Astrocyte of the hippocampus (primary cell): ENCODE measurements around the gene FTSJ1.
A peak's percentile ranks its signal among the peaks of the same experiment; 100 is the strongest.
"Not testable (repeated sequence)": the region's sequence is repeated elsewhere in the genome, so short reads cannot be mapped to it uniquely, and the experiment has no call there.

ENCODE experiments used
- DNase-seq: peaks from one replicate; pipeline ENCODE4 v3.0.0; 2011; ENCODE audit warnings: low read depth, low spot score

FTSJ1 gene

DNA sequence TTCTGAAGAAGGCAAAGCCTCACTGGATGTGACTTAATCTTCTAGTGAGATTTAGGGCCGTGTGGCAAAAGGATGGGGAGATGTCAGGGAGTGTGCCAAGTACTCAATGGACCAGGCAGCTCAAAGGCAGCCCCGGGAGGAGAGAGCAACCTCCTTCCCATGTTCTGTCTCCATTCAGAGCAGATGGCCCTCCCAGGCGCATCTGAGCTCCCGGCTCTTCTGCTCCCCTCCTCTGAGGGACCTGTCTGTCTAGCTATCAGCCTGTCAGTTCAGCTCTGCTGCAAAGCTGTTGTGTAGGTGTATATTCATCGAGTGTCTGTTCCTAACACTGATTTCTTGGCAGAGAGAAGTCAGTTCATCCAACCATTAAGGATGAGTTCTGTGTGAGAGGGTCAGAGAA is 21.9 kb downstream of the FTSJ1 start:
- DNase-seq, result no peak

DNA sequence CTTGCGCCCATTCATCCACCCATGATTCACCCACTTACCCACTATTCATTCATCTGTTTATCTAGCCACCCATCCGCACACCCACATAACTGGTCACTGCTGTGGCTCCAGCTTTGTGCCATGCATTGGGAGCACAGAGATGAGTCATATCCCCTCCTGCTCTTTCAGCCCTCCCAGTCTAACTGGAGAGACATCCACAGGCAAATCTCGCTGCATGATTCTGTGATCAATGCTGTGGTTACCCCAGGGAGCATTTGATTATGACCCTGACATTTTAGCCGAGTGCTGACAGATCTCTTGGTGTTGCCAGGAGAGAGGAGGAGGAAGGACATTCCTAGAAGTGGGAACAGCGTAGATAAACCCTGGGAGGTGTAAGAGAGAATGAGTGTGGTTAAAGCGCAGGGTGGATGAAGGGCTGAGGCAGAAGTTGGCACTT is 22.4 kb downstream of the FTSJ1 start:
- DNase-seq, result peak; percentile 83

GRCh38 chrX:48504261-48504660 is 28.3 kb downstream of the FTSJ1 start:
- DNase-seq, result no peak

DNA sequence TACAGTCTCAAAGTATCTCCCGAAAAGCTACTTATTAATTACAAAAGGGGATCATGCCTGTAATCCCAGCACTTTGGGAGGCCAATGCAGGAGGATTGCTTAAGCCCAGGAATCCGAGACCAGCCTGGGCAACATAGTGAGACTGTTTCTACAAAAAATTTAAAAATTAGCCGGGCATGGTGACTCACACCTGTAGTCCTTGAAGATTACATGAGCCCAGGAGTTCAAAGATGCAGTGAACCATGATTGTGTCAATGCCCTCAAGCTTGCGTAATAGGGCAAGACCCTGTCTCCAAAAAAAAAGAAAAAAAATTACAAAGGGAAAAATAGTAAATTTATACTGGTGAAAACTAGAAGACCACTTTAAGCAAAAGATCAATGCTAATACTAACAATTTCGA is 29.5 kb downstream of the FTSJ1 start:
- DNase-seq, result no peak

DNA sequence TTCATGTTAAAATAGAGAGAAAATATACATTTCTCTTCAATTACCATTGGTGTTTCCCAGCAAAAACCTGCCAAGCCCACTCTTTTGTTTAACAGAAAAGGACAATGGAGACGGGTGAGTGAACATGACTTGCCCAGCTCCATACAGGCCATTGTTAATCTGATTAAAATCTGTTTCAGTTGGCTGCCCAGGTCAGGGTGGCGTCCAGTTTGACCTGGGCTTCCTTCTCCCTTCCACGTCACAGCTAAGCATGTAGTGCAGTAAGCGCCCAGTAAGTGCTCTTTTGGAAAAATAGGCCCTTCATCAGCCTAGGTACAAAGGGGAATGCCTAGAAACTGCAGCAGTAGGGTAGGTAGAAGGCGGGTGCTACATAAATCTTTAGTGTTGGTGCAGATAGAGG is 31.2 kb downstream of the FTSJ1 start:
- no peak for DNase-seq

- DNase-seq, result peak; percentile 82
Measured at GRCh38 chrX:48508400-48509244, 32.6 kb downstream of the FTSJ1 start, which contains the start of gene PORCN. TSS of gene PORCN (plus strand) at chrX:48508992. CDS start at chrX:48509821, 829 bp downstream.

DNA sequence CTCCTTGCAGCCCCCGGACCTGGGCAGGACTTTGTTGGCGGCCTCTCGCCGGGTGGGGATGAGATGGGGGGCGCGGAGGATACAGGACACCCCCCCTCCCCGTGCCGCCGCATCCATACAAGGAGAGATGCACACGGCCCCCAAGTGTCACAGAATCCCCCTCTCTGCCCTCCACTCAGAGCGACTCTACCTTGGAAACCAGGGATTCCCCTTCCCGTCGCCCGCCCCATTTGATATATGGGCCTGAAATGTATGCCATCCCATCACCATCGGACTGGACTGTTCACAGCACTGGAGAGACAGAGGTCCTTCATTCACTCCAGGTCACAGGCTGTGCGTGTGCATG is 33.2 kb downstream of the FTSJ1 start:
- DNase-seq, result no peak

DNA sequence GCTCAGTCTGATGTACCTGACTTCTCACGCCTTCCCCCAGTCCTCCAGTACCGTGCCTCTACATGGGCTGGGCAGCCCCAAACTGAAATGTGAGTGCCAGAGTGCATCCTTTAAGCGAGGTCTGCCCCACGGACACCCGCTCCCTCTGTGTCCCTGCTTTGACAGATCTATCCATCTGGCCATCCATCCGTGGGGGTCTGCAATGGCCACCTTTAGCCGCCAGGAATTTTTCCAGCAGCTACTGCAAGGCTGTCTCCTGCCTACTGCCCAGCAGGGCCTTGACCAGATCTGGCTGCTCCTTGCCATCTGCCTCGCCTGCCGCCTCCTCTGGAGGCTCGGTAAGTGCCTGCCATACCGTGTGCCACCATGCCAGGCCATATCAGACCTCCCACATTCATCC is 33.6 kb downstream of the FTSJ1 start:
- no peak for DNase-seq

- DNase-seq, result no peak
Measured at GRCh38 chrX:48511560-48511959, 35.6 kb downstream of the FTSJ1 start.

- no peak for DNase-seq
Measured at GRCh38 chrX:48512371-48512935, 36.5 kb downstream of the FTSJ1 start.

- DNase-seq, result no peak
Measured at GRCh38 chrX:48513670-48514069, 37.7 kb downstream of the FTSJ1 start.

DNA sequence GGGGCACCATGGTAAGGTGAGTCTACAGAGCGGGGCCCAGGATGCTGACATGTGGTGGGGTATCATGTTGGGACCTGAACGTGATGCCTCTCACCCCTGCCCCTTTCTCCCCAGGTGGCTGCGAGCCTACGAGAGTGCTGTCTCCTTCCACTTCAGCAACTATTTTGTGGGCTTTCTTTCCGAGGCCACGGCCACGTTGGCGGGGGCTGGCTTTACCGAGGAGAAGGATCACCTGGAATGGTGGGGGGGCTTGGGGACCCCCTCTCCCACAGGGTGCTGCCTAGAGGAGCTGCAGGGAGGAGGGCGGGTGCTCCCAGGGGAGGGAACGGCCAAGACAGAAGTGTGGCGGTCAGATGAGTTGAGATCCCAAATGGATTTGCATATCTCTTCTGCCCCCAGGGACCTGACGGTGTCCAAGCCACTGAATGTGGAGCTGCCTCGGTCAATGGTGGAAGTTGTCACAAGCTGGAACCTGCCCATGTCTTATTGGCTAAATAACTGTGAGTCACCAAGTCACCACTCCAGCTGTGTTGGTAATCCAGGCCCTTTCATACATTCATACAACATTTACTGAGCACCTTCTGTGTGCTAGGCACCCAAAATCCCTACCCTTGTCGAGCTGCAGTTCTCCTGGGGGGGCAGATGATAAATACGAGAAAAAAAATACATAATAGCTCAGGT is 38.3 kb downstream of the FTSJ1 start:
- DNase-seq, result no peak

GRCh38 chrX:48514868-48515460 is 39.0 kb downstream of the FTSJ1 start:
- DNase-seq, result no peak

GRCh38 chrX:48515842-48516241 is 39.8 kb downstream of the FTSJ1 start:
- no peak for DNase-seq

DNA sequence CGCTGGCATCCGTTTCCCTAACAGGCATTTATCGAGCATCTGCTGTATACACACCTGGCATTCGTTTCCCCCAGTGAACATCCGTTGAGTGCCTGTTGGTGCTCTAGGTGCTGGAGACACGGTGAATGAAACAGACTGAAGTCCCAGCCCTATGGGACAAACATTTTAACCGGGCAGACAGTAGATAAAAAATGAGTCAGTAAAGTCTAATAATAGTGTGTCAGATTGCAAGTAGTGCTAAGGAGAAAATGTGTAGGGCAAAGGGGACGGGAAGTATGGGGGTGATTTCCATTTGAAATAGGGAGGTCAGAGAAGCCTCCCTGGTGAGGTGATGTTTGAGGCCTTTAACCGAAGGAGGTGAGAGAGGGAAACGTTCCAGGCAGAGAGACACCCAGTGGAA is 40.3 kb downstream of the FTSJ1 start:
- no peak for DNase-seq

GRCh38 chrX:48516987-48517386 is 41.0 kb downstream of the FTSJ1 start:
- no peak for DNase-seq

DNA sequence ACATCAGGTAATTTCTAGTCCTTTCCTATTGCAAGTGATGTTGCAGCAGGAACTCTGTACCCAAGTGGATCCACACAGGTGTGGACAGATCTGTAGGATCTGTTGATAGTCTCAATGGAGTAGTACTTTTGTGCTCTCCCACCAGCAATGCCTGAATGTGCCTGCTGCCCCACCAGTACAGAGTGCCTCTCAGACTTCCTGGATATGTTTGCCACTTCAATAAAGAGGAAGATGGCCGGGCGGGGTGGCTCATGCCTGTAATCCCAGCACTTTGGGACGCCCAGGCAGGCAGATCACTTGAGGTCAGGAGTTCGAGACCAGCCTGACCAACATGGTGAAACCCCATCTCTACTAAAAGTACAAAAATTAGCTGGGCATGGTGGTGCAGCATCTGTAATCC is 43.5 kb downstream of the FTSJ1 start:
- DNase-seq, result not testable (repeated sequence)

DNA sequence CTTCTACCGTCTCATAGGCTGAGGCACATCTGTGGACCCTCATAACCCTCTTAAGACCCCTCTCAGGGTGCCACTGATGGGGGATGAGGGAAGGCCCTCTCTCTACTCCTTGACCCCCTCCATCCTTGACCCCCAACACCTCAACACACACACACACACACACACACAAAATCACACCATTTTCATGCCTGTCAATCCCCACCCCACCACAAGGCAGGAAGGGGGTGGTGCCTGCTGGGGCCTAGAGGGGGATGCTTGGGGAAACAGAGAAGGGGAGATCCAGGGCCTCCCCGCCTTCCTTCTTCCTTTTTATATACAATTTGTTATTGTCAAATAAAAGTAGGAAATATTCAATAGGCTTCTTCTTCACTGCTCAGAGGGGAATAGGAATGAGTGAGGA is 44.5 kb downstream of the FTSJ1 start:
- no peak for DNase-seq

GRCh38 chrX:48520976-48521352 is 45.0 kb downstream of the FTSJ1 start:
- no peak for DNase-seq

DNA sequence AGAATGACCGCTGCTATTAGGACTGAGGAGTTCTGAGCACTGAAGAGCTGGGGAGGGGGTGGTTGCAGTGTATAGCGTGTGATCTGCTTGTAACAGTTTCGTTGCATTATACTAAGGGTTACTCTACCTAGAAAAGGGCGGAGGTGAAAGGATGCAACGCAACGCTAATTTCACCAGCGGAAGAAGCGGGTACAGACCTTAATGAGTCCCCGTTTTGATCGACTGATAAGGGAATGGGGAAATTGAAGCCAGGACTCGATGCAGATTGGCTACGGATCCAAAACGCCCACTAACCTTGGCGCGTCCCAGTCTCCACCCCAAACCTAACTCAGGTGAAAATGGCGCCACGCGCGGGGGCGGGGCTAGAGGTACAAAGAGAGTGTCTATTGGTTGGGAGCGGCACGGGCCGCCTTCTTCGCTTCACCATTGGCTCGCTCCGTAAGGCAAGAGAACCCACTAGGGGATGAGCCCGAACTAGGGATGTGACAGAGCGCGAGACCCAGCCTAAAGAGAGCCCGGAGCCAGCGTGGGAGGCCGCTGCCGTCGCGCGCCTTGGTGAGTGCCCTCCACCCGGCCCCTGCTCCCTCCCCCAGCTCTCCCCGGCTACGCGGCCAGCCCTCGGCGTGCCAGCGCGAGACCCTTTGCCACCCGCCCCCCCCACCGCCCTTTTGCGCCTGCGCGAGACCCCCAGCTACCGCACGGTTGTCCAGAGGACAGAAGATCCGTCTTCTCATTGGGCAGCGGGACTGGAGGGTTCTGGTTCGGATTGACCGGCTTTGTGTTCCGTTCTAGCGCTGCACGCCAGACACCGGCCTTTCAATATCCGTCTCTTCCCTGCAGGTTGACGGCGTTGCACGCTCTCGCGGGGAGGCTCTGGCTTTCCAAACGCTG is 45.6 kb downstream of the FTSJ1 start, which contains the start of gene EBP:
Gene EBP, plus strand, starts transcription at position 456 of the 891 bp plus-strand sequence. CDS start 1,964 bp downstream, outside the sequence.
- DNase-seq, result peak; percentile 92

- no peak for DNase-seq
Measured at GRCh38 chrX:48522291-48522690, 46.3 kb downstream of the FTSJ1 start.
